GM21447 (cell line): Measurements from ENCODE around the gene RCN2.
A peak's percentile ranks its signal among the peaks of the same experiment; 100 is the strongest.
"Not testable (repeated sequence)": the region's sequence is repeated elsewhere in the genome, so short reads cannot be mapped to it uniquely, and the experiment has no call there.

Experiments
- ATAC-seq: cut with Tn5 transposase; IDR thresholded peaks from one replicate; pipeline ENCODE4 v1.9.1; 2021; ENCODE audit not compliant: unreplicated experiment

Gene RCN2

GRCh38 chr15:76932135-76932966, 802 bp downstream of the RCN2 start:
- ATAC-seq: peak; percentile 6

- no peak for ATAC-seq
Observed at GRCh38 chr15:76935620-76936019, 4.1 kb downstream of the RCN2 start.

- ATAC-seq: no peak
Observed at GRCh38 chr15:76936671-76937070, 5.1 kb downstream of the RCN2 start.

GRCh38 chr15:76938752-76939151, 7.2 kb downstream of the RCN2 start:
- no peak for ATAC-seq

GRCh38 chr15:76939715-76940114, 8.2 kb downstream of the RCN2 start:
- no peak for ATAC-seq

- ATAC-seq: no peak
Observed at GRCh38 chr15:76941636-76942035, 10.1 kb downstream of the RCN2 start.

GRCh38 chr15:76942331-76942730, 10.8 kb downstream of the RCN2 start:
- no peak for ATAC-seq

GRCh38 chr15:76945494-76946093, 14.0 kb downstream of the RCN2 start:
- ATAC-seq: no peak

GRCh38 chr15:76947454-76947853, 15.9 kb downstream of the RCN2 start:
- ATAC-seq: no peak

- no peak for ATAC-seq
Observed at GRCh38 chr15:76951220-76951619, 19.7 kb downstream of the RCN2 start.

- no peak for ATAC-seq
Observed at GRCh38 chr15:76953913-76954312, 22.4 kb downstream of the RCN2 start.

GRCh38 chr15:76954744-76955143, 23.2 kb downstream of the RCN2 start:
- ATAC-seq: no peak

GRCh38 chr15:76961268-76962011, 29.9 kb downstream of the RCN2 start:
- no peak for ATAC-seq

- ATAC-seq: no peak
Observed at GRCh38 chr15:76962337-76963013, 30.9 kb downstream of the RCN2 start.

GRCh38 chr15:76963596-76963995, 32.0 kb downstream of the RCN2 start:
- ATAC-seq: no peak

- no peak for ATAC-seq
Observed at GRCh38 chr15:76964157-76964556, 32.6 kb downstream of the RCN2 start.

GRCh38 chr15:76966051-76966450, 34.5 kb downstream of the RCN2 start:
- ATAC-seq: not testable (repeated sequence)

- no peak for ATAC-seq
Observed at GRCh38 chr15:76967067-76967466, 35.5 kb downstream of the RCN2 start.

- ATAC-seq: no peak
Observed at GRCh38 chr15:76968306-76968705, 36.8 kb downstream of the RCN2 start.

GRCh38 chr15:76972389-76973361, 41.1 kb downstream of the RCN2 start:
- ATAC-seq: no peak
